Measurements from ENCODE around the gene CENPP.

DNA sequence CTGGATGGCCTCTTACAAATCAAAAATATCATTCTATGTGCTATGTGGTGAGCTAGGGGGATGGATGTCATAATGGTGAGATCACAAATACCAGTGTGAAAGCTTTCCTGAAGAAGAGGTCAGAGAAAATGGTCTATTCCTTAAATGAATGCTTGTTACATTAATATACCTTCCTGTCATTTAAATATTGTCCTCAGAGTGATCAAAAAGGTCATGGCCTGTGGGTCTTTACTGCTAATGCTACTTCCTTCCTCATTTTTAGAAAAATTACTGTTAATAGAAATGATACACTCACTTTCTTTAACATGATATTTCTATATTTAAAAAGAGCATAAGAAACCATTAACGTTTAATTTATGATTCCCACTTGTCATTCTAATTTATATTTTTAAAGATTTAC lies 88.8 kb downstream of the CENPP start:
- TF ChIP-seq, protein P1, sequence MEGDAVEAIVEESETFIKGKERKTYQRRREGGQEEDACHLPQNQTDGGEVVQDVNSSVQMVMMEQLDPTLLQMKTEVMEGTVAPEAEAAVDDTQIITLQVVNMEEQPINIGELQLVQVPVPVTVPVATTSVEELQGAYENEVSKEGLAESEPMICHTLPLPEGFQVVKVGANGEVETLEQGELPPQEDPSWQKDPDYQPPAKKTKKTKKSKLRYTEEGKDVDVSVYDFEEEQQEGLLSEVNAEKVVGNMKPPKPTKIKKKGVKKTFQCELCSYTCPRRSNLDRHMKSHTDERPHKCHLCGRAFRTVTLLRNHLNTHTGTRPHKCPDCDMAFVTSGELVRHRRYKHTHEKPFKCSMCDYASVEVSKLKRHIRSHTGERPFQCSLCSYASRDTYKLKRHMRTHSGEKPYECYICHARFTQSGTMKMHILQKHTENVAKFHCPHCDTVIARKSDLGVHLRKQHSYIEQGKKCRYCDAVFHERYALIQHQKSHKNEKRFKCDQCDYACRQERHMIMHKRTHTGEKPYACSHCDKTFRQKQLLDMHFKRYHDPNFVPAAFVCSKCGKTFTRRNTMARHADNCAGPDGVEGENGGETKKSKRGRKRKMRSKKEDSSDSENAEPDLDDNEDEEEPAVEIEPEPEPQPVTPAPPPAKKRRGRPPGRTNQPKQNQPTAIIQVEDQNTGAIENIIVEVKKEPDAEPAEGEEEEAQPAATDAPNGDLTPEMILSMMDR (IDR thresholded peaks at IDR 0.05): no peak
- no peak for TF ChIP-seq POLR2A (IDR thresholded peaks at IDR 0.05)

Data from body of pancreas (tissue), 4 donors.